GM12873 (cell line): ENCODE data around the gene GNA14.

ENCODE experiments used
- TF ChIP-seq, protein P1 (sequence below): IDR thresholded peaks from 2 replicates; pipeline ENCODE4 v1.5.1; 2012; ENCODE audit warnings: low read depth, mild to moderate bottlenecking, moderate library complexity, low read length, control low read depth; ENCODE audit not compliant: insufficient read depth; ENCODE audit errors: missing control alignments

GNA14 gene

DNA sequence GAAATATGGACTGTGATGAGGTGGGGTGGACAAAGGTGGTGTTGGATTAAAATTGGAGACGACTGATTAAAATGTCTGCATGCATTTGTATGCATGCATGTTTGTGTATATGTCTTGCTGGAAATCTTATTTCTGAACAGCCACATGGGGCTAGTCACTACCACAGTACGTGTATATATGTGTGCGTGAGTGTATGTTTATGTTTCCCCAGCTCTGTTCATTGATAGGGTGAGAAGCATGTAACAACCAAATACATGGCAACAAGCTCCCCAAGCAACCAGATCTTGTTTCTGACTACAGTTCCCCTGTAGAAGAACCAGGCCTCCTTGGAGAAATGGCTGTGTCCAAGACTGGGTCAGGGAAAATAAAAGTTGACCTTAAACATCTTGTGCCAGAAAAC, 139.7 kb downstream of the GNA14 start:
- TF ChIP-seq, protein P1, sequence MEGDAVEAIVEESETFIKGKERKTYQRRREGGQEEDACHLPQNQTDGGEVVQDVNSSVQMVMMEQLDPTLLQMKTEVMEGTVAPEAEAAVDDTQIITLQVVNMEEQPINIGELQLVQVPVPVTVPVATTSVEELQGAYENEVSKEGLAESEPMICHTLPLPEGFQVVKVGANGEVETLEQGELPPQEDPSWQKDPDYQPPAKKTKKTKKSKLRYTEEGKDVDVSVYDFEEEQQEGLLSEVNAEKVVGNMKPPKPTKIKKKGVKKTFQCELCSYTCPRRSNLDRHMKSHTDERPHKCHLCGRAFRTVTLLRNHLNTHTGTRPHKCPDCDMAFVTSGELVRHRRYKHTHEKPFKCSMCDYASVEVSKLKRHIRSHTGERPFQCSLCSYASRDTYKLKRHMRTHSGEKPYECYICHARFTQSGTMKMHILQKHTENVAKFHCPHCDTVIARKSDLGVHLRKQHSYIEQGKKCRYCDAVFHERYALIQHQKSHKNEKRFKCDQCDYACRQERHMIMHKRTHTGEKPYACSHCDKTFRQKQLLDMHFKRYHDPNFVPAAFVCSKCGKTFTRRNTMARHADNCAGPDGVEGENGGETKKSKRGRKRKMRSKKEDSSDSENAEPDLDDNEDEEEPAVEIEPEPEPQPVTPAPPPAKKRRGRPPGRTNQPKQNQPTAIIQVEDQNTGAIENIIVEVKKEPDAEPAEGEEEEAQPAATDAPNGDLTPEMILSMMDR = no peak

DNA sequence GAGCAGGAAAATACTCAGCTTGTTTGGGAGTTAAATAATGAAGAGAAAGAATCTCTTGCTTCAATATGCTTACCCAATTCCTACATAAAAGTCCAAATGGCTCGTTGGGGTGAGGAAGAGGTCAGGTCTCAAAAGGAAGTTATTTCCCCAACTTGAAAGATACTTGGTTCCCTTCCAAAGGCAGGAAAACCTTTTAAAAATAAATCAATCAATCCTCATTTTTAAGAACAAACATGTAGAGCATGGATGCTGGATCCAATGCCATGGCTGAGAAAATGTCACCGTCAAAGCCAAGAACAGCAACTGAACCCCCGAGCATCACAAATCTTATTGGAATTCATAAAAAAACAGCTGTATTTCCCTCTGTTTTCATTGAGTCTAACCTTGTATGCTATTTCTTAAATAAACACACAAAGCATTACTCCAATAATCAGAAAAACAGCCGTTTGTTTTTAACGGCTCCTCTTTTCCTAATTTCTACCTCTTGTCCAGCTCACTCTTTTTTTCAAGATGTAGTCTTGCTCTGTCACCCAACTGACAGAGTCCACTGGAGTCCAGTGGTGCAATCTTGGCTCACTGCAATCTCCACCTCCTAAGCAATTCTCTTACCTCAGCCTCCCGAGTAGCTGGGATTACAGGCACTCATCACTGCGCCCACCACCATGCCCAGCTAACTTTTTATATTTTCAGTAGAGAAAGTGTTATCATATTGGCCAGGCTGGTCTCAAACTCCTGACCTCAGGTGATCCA, 140.7 kb downstream of the GNA14 start:
- TF ChIP-seq, protein P1 = no peak

- TF ChIP-seq, protein P1 = no peak
Measured at GRCh38 chr9:77505232-77505631, 142.9 kb downstream of the GNA14 start.

- TF ChIP-seq, protein P1 = no peak
Measured at GRCh38 chr9:77502568-77502967, 145.6 kb downstream of the GNA14 start.

- TF ChIP-seq, protein P1 = no peak
Measured at GRCh38 chr9:77498891-77499290, 149.2 kb downstream of the GNA14 start.

- TF ChIP-seq, protein P1 = no peak
Measured at GRCh38 chr9:77497322-77498198, 150.6 kb downstream of the GNA14 start.
